IMR-90 (cell line): Measurements from ENCODE around the gene CKB. TPM values are rescaled to one million over a fixed set of nuclear protein-coding genes. Genes with fewer than 3 reads are reported as not detected.

Source experiments
- ATAC-seq: fragments of 200-7000 bp; cut with Tn5 transposase; 2 replicates; pipeline ENCODE4 v1.9.1; 2020; ENCODE audit warnings: low read depth, mild to moderate bottlenecking, moderate library complexity
- BruUV-seq: library from RNA; stranded (reverse); fragments of 400-500 nt; replicated peaks from 2 replicates; lab custom pipeline; 2021; lab: Mats Ljungman, UMichigan
- CTCF ChIA-PET: fragments of 300-600 bp; formaldehyde crosslinking; extraction: SDS; loops from one replicate; lab custom pipeline; 2021; ENCODE audit warnings: antibody characterized with exemption; lab: Yijun Ruan, JAX
- POLR2A ChIA-PET: fragments of 300-600 bp; sonication (Branson Sonifier 250); formaldehyde crosslinking; loops from one replicate; lab custom pipeline; 2022; ENCODE audit warnings: antibody characterized with exemption; ENCODE audit not compliant: unreplicated experiment; lab: Charles Lee
- DNase-seq: peaks from one replicate; pipeline ENCODE4 v3.0.0; 2013
- H2AFZ ChIP-seq: replicated peaks from 2 replicates; pipeline ENCODE3; 2013; ENCODE audit warnings: low read length, mild to moderate bottlenecking; ENCODE audit not compliant: poor library complexity
- H2AK5ac ChIP-seq: 2 replicates; pipeline ENCODE4 v1.6.1; 2013; ENCODE audit warnings: low read depth, low read length, inconsistent platforms
- H2AK9ac ChIP-seq: replicated peaks from 2 replicates; pipeline ENCODE3; 2013; ENCODE audit warnings: mild to moderate bottlenecking, low read depth, low read length, moderate library complexity; ENCODE audit not compliant: poor library complexity
- H2BK120ac ChIP-seq: 2 replicates; pipeline ENCODE4 v1.6.1; 2013; ENCODE audit warnings: low read depth, low read length, inconsistent platforms
- H2BK15ac ChIP-seq: 3 replicates; pipeline ENCODE4 v1.6.1; 2013; ENCODE audit warnings: low read depth, low read length, inconsistent platforms
- H2BK20ac ChIP-seq: 2 replicates; pipeline ENCODE4 v1.6.1; 2013; ENCODE audit warnings: low read depth, mild to moderate bottlenecking, inconsistent platforms, low read length, moderate library complexity
- H2BK5ac ChIP-seq: 2 replicates; pipeline ENCODE4 v1.6.1; 2013; ENCODE audit warnings: mild to moderate bottlenecking, low read depth, low read length, inconsistent platforms; ENCODE audit not compliant: poor library complexity, severe bottlenecking
- H3K14ac ChIP-seq: replicated peaks from 2 replicates; pipeline ENCODE4 v1.6.1; 2013; ENCODE audit warnings: low read depth, low read length, inconsistent platforms
- H3K18ac ChIP-seq: 2 replicates; pipeline ENCODE4 v1.6.1; 2013; ENCODE audit warnings: low read depth, low read length, control low read depth
- H3K23ac ChIP-seq: 2 replicates; pipeline ENCODE4 v1.6.1; 2013; ENCODE audit warnings: low read depth, low read length, inconsistent platforms
- H3K27ac ChIP-seq: 2 replicates; pipeline ENCODE4 v1.5.1; 2013; ENCODE audit warnings: mild to moderate bottlenecking, control low read depth, low read length; ENCODE audit not compliant: insufficient read depth
- H3K27me3 ChIP-seq: 2 replicates; pipeline ENCODE4 v1.6.1; 2013; ENCODE audit warnings: low read length; ENCODE audit not compliant: control insufficient read depth, insufficient read depth
- H3K36me3 ChIP-seq: 2 replicates; pipeline ENCODE4 v1.6.1; 2013; ENCODE audit warnings: low read length, mixed read lengths; ENCODE audit not compliant: control insufficient read depth, insufficient read depth
- H3K4ac ChIP-seq: 2 replicates; pipeline ENCODE4 v1.6.1; 2013; ENCODE audit warnings: low read depth, low read length, inconsistent platforms
- H3K4me1 ChIP-seq: 2 replicates; pipeline ENCODE4 v1.6.1; 2013; ENCODE audit warnings: low read length, mixed read lengths; ENCODE audit not compliant: control insufficient read depth, insufficient read depth
- H3K4me2 ChIP-seq: 2 replicates; pipeline ENCODE4 v1.6.1; 2013; ENCODE audit warnings: low read depth, mild to moderate bottlenecking, control low read depth, low read length, moderate library complexity
- H3K4me3 ChIP-seq: 2 replicates; pipeline ENCODE4 v1.5.1; 2013; ENCODE audit warnings: low read depth, mild to moderate bottlenecking, control low read depth, low read length, moderate library complexity; ENCODE audit not compliant: insufficient read depth
- H3K56ac ChIP-seq: 2 replicates; pipeline ENCODE4 v1.6.1; 2013; ENCODE audit warnings: low read length, inconsistent platforms; ENCODE audit not compliant: insufficient read depth; ENCODE audit errors: extremely low read depth
- H3K79me1 ChIP-seq, 2 experiments: 2 replicates each; pipeline ENCODE4 v1.6.1; 2013; ENCODE audit warnings: low read length in 2 of 2, inconsistent platforms in 1 of 2, low read depth in 1 of 2
- H3K9ac ChIP-seq: 2 replicates; pipeline ENCODE4 v1.6.1; 2013; ENCODE audit warnings: low read depth, low read length, control low read depth
- H3K9me1 ChIP-seq: 2 replicates; pipeline ENCODE4 v1.6.1; 2013; ENCODE audit warnings: low read length, inconsistent platforms; ENCODE audit not compliant: insufficient read depth
- H3K9me3 ChIP-seq: 2 replicates; pipeline ENCODE4 v1.6.1; 2013; ENCODE audit warnings: low read length; ENCODE audit not compliant: control insufficient read depth, insufficient read depth
- H4K20me1 ChIP-seq: 2 replicates; pipeline ENCODE4 v1.6.1; 2013; ENCODE audit warnings: low read length, inconsistent platforms; ENCODE audit not compliant: insufficient read depth
- H4K5ac ChIP-seq: 2 replicates; pipeline ENCODE4 v1.6.1; 2013; ENCODE audit warnings: mild to moderate bottlenecking, low read depth, low read length, control low read depth
- H4K8ac ChIP-seq, 2 experiments: 2 replicates each; pipeline ENCODE4 v1.6.1; 2013; ENCODE audit warnings: low read depth in 2 of 2, low read length in 2 of 2, control low read depth in 1 of 2, inconsistent platforms in 1 of 2
- H4K91ac ChIP-seq: 2 replicates; pipeline ENCODE4 v1.6.1; 2013; ENCODE audit warnings: low read depth, low read length, inconsistent platforms; ENCODE audit not compliant: insufficient read depth
- BHLHE40 ChIP-seq: fragments of 150-350 bp; IDR thresholded peaks from 2 replicates; pipeline ENCODE4 v1.6.1; 2016; ENCODE audit warnings: mild to moderate bottlenecking, low read depth, low read length
- CEBPB ChIP-seq: IDR thresholded peaks from 2 replicates; pipeline ENCODE4 v1.6.1; 2012; ENCODE audit warnings: low read depth, low read length, improper control_type of control experiment
- CTCF ChIP-seq: conservative IDR thresholded peaks from 2 replicates; pipeline ENCODE4 v1.5.1; 2012; ENCODE audit warnings: mild to moderate bottlenecking, low read depth, low read length, improper control_type of control experiment
- FOS ChIP-seq: fragments of 150-350 bp; IDR thresholded peaks from 2 replicates; pipeline ENCODE4 v1.6.1; 2016; ENCODE audit warnings: low read depth, low read length
- MAFK ChIP-seq: IDR thresholded peaks from 2 replicates; pipeline ENCODE4 v1.6.1; 2012; ENCODE audit warnings: low read depth, low read length, improper control_type of control experiment
- MAZ ChIP-seq: IDR thresholded peaks from 2 replicates; pipeline ENCODE4 v1.6.1; 2012; ENCODE audit warnings: low read depth, mild to moderate bottlenecking, low read length, improper control_type of control experiment, moderate library complexity, borderline replicate concordance
- MXI1 ChIP-seq: IDR thresholded peaks from 2 replicates; pipeline ENCODE4 v1.6.1; 2012; ENCODE audit warnings: low read depth, mild to moderate bottlenecking, low read length, moderate library complexity, borderline replicate concordance
- NFE2L2 ChIP-seq: fragments of 150-350 bp; IDR thresholded peaks from 2 replicates; pipeline ENCODE4 v1.6.1; 2016; ENCODE audit warnings: low read depth, mild to moderate bottlenecking, low read length
- POLR2A ChIP-seq: IDR thresholded peaks from 2 replicates; pipeline ENCODE4 v1.6.1; 2012; ENCODE audit warnings: mild to moderate bottlenecking, low read depth, low read length
- RAD21 ChIP-seq: IDR thresholded peaks from 2 replicates; pipeline ENCODE4 v1.6.1; 2012; ENCODE audit warnings: low read length, improper control_type of control experiment
- RCOR1 ChIP-seq: IDR thresholded peaks from 2 replicates; pipeline ENCODE4 v1.6.1; 2012; ENCODE audit warnings: mild to moderate bottlenecking, low read length, improper control_type of control experiment; ENCODE audit not compliant: insufficient replicate concordance
- RFX5 ChIP-seq: IDR thresholded peaks from 2 replicates; pipeline ENCODE4 v1.8.0; 2012; ENCODE audit warnings: low read depth, mild to moderate bottlenecking, low read length, moderate library complexity
- USF2 ChIP-seq: fragments of 150-350 bp; IDR thresholded peaks from 2 replicates; pipeline ENCODE4 v1.6.1; 2017; ENCODE audit warnings: mild to moderate bottlenecking, antibody characterized with exemption, low read length, low read depth
- WGBS, 2 experiments: methylation state at CpG; one replicate each; pipeline versions ENCODE4 v1.1.5 to v1.1.7; 2013; ENCODE audit warnings: missing lambda C conversion rate in 2 of 2; ENCODE audit not compliant: insufficient read length in 1 of 2; ENCODE audit errors: extremely low coverage in 2 of 2; 5-methylcytosine and 5-hydroxymethylcytosine counted together
- dilution Hi-C: fragments of 300-500 bp; cut with HindIII; formaldehyde crosslinking; loops from one replicate; pipeline ENCODE4 v1.14.3; 2018; ENCODE audit warnings: low sequenced_read_pairs; ENCODE audit not compliant: unreplicated experiment
- in situ Hi-C: fragments of 300-500 bp; cut with MboI; formaldehyde crosslinking; loops from 3 replicates; pipeline ENCODE4 v1.14.3; 2019; ENCODE audit warnings: low sequenced_read_pairs, inconsistent platforms, mixed read lengths
- intact Hi-C: fragments of 100-400 bp; cut with micrococcal nuclease; formaldehyde crosslinking; loops from 2 replicates; pipeline ENCODE4 v1.10.0; 2022
- polyA plus RNA-seq, 3 experiments: library from polyadenylated mRNA; depleted of rRNA; stranded (reverse); fragments of >200 nt; gene quantifications; 2 replicates each; pipeline ENCODE4 v1.2.3, GENCODE V29; 2012; ENCODE audit warnings: low replicate concordance in 1 of 3
- total RNA-seq: library from RNA; depleted of rRNA; stranded (reverse); fragments of >200 nt; gene quantifications from 2 replicates; pipeline ENCODE4 v1.2.3, GENCODE V29; 2012
- TF ChIP-seq, protein P1 (sequence below): fragments of 150-350 bp; IDR thresholded peaks from 2 replicates; pipeline ENCODE4 v1.6.1; 2016; ENCODE audit warnings: low read depth, mild to moderate bottlenecking, low read length, moderate library complexity, borderline replicate concordance

CKB gene
- total and polyA plus RNA-seq, 2 of the 4 experiments (the other 2 are of a cell fraction): 17.7 to 82.6 TPM

DNA sequence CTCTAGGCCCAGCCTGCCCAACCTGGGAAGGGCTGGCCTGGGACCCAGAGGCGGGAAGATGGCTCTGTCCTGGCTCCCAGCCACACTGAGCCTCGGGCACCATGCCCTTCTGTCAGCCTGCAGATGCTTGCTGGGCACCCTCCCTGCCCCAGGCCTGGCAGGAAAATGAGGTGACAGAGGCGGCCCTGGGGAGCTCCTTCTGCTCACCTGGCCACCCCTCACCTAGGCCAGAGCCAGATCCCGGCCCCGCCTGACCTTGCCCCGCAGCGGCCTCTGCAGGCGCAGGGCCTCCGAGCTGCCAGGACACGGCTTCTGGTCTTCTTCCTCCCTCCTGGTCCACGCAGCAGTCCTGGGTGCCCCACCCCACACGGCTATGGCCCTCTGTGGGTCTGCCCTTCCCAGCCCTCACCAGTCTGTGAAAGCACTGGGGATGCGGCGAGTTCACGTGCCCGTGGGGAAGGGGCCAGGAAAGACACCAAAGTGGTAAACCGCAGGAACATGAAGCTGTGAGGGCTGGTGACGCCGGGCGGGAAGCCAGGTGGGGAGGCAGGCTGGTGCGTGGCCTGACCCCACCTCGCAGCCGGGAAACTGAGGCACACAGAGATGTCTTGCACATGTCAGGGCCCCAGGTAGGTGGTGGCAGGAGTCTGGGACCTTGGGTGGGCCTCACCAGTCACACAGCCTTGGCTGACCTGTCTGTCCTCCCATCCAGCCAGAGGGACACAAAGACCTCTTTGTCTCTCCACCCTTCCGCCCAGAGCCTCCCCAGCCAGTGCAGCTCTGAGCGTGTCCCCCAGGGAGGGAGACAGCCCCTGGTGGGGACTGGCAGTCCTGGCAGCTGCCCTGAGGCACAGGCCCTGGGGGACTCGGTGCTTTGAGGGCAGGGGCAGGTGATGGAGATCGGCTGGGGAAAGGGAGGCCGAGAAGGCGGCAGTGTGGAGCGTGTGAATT lies 27.0 kb upstream of the CKB start:
- H3K27ac ChIP-seq: no peak overlapping the region
- H4K5ac ChIP-seq: no peak overlapping the region
- no peak overlapping the region for H4K8ac ChIP-seq
- H3K4me3 ChIP-seq: no peak overlapping the region
- no peak for ATAC-seq
- no peak overlapping the region for H3K4me2 ChIP-seq
- dilution Hi-C loops: no loop called here
- no peak overlapping the region for H2AK5ac ChIP-seq
- no TSS peak for BruUV-seq
- intact Hi-C loops: no loop called here
- H3K9me1 ChIP-seq: peaks cover 8% of the 10 kb centered on the region; the same call in 1 of the 2 replicates
- H3K27me3 ChIP-seq: no peaks in the 10 kb centered on the region
- no peak overlapping the region for H2BK20ac ChIP-seq
- no peak overlapping the region for H4K91ac ChIP-seq
- H2BK15ac ChIP-seq: no peak overlapping the region
- ChIA-PET POLR2A (interaction anchor here (0.7 kb wide), 1 partner anchor 20 kb away, joined by 4 read pairs; no protein-coding TSS in a partner anchor), CTCF (no interaction called here)
- 87% methylated on average over 9 of the region's 30 CpGs; no CpG with 5 or more reads in 1 of the 2 experiments for WGBS, 2 experiments
- peaks cover 0 to 20% of the 10 kb centered on the region in 2 experiments; a peak in 3 of 4 replicates for H3K79me1 ChIP-seq
- DNase-seq: no peak
- H3K4ac ChIP-seq: no peak overlapping the region
- H3K14ac ChIP-seq: no peak overlapping the region
- no peak overlapping the region for H2AFZ ChIP-seq
- no peaks in the 10 kb centered on the region for H3K36me3 ChIP-seq
- no peak overlapping the region for H2BK5ac ChIP-seq
- no peaks in the 10 kb centered on the region for H3K9me3 ChIP-seq
- no peak overlapping the region for H3K56ac ChIP-seq
- in situ Hi-C loops: no loop called here
- H3K18ac ChIP-seq: no peak overlapping the region
- peaks cover 8% of the 10 kb centered on the region; the same call in 1 of the 2 replicates for H4K20me1 ChIP-seq
- no peak overlapping the region for H3K23ac ChIP-seq
- no peak overlapping the region for H3K9ac ChIP-seq
- H3K4me1 ChIP-seq: peaks cover 9% of the 10 kb centered on the region
- H2BK120ac ChIP-seq: no peak overlapping the region
- no peak overlapping the region for H2AK9ac ChIP-seq
- TF ChIP-seq MXI1 (no peak), CEBPB (no peak), USF2 (no peak), BHLHE40 (no peak), CTCF (no peak), RFX5 (no peak), MAFK (no peak), POLR2A (no peak), NFE2L2 (no peak), MAZ (no peak), RAD21 (no peak), RCOR1 (no peak), FOS (no peak)
- TF ChIP-seq, protein P1, sequence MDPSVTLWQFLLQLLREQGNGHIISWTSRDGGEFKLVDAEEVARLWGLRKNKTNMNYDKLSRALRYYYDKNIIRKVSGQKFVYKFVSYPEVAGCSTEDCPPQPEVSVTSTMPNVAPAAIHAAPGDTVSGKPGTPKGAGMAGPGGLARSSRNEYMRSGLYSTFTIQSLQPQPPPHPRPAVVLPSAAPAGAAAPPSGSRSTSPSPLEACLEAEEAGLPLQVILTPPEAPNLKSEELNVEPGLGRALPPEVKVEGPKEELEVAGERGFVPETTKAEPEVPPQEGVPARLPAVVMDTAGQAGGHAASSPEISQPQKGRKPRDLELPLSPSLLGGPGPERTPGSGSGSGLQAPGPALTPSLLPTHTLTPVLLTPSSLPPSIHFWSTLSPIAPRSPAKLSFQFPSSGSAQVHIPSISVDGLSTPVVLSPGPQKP: no peak
